ENCODE data around the gene LPP.

LPP gene

GRCh38 chr3:188695241-188695640 is 541.3 kb downstream of the LPP start:
- Histone ChIP-seq H3K27ac (replicated peaks) (no peak overlapping the region), H3K4me3 (replicated peaks; ENCODE audit: insufficient read depth, low read length) (no peak overlapping the region), H3K27me3 (ENCODE audit: insufficient read depth, poor library complexity, severe bottlenecking) (no peaks in the 10 kb centered on the region)
- DNase-seq (ENCODE audit: low read depth in 1 of 2, low spot score in 1 of 2) = no peak
- TF ChIP-seq REST (IDR thresholded peaks at IDR 0.05; ENCODE audit: insufficient replicate concordance, low read depth) (no peak), SPI1 (IDR thresholded peaks at IDR 0.05; ENCODE audit: borderline replicate concordance, low read depth) (no peak), POLR2AphosphoS5 (IDR thresholded peaks at IDR 0.05; ENCODE audit: low read depth) (no peak), GABPA (IDR thresholded peaks at IDR 0.05; ENCODE audit: low read depth) (no peak), CTCF (IDR thresholded peaks at IDR 0.05; ENCODE audit: insufficient read depth, low read length) (no peak)

GRCh38 chr3:188697127-188697526 is 543.2 kb downstream of the LPP start:
- no peak for DNase-seq (ENCODE audit: low read depth in 1 of 2, low spot score in 1 of 2)
- Histone ChIP-seq H3K27me3 (ENCODE audit: insufficient read depth, poor library complexity, severe bottlenecking) (no peaks in the 10 kb centered on the region), H3K27ac (replicated peaks) (no peak overlapping the region), H3K4me3 (replicated peaks; ENCODE audit: insufficient read depth, low read length) (no peak overlapping the region)
- TF ChIP-seq REST (IDR thresholded peaks at IDR 0.05; ENCODE audit: insufficient replicate concordance, low read depth) (no peak), CTCF (IDR thresholded peaks at IDR 0.05; ENCODE audit: insufficient read depth, low read length) (no peak), SPI1 (IDR thresholded peaks at IDR 0.05; ENCODE audit: borderline replicate concordance, low read depth) (no peak), POLR2AphosphoS5 (IDR thresholded peaks at IDR 0.05; ENCODE audit: low read depth) (no peak), GABPA (IDR thresholded peaks at IDR 0.05; ENCODE audit: low read depth) (no peak)

- Histone ChIP-seq H3K27me3 (ENCODE audit: insufficient read depth, poor library complexity, severe bottlenecking) (no peaks in the 10 kb centered on the region), H3K27ac (replicated peaks) (no peak overlapping the region), H3K4me3 (replicated peaks; ENCODE audit: insufficient read depth, low read length) (no peak overlapping the region)
- TF ChIP-seq CTCF (IDR thresholded peaks at IDR 0.05; ENCODE audit: insufficient read depth, low read length) = no peak
- no peak for TF ChIP-seq GABPA (IDR thresholded peaks at IDR 0.05; ENCODE audit: low read depth)
- DNase-seq (ENCODE audit: low read depth in 1 of 2, low spot score in 1 of 2) = no peak
Measured at GRCh38 chr3:188698436-188698835, 544.5 kb downstream of the LPP start.

- TF ChIP-seq GABPA (IDR thresholded peaks at IDR 0.05; ENCODE audit: low read depth) = no peak
- no peak for TF ChIP-seq REST (IDR thresholded peaks at IDR 0.05; ENCODE audit: insufficient replicate concordance, low read depth)
- no peak for TF ChIP-seq POLR2AphosphoS5 (IDR thresholded peaks at IDR 0.05; ENCODE audit: low read depth)
- no peak for TF ChIP-seq CTCF (IDR thresholded peaks at IDR 0.05; ENCODE audit: insufficient read depth, low read length)
- TF ChIP-seq SPI1 (IDR thresholded peaks at IDR 0.05; ENCODE audit: borderline replicate concordance, low read depth) = no peak
- Histone ChIP-seq H3K27ac (replicated peaks) (no peak overlapping the region), H3K27me3 (ENCODE audit: insufficient read depth, poor library complexity, severe bottlenecking) (no peaks in the 10 kb centered on the region), H3K4me3 (replicated peaks; ENCODE audit: insufficient read depth, low read length) (no peak overlapping the region)
- no peak for DNase-seq (ENCODE audit: low read depth in 1 of 2, low spot score in 1 of 2)
Measured at GRCh38 chr3:188700501-188700900, 546.5 kb downstream of the LPP start.
